CD4-positive, alpha-beta T cell treated with Interleukin-6 for 4 hours (primary cell): ENCODE results near the gene RCCD1.
"Not testable (repeated sequence)": the region's sequence is repeated elsewhere in the genome, so short reads cannot be mapped to it uniquely, and the experiment has no call there.

Experiments used
- DNase-seq: peaks from one replicate; pipeline ENCODE4 v3.0.0-alpha.2; 2020; ENCODE audit warnings: mixed read lengths

Gene RCCD1

GRCh38 chr15:90954712-90955623 lies at the start of gene RCCD1:
Gene RCCD1 (plus strand): TSS chr15:90954884. CDS start chr15:90956735, 1,851 bp downstream.
- peak; percentile 89 for DNase-seq

GRCh38 chr15:90905306-90906180 lies 49.1 kb upstream of the RCCD1 start:
- DNase-seq: no peak

- DNase-seq: no peak
Observed at GRCh38 chr15:90906181-90906849, 48.4 kb upstream of the RCCD1 start.

GRCh38 chr15:90907051-90907660 lies 47.5 kb upstream of the RCCD1 start:
- DNase-seq: no peak

- DNase-seq: no peak
Observed at GRCh38 chr15:90907838-90908507, 46.7 kb upstream of the RCCD1 start.

GRCh38 chr15:90909449-90909848 lies 45.2 kb upstream of the RCCD1 start:
- not testable (repeated sequence) for DNase-seq

- DNase-seq: no peak
Observed at GRCh38 chr15:90909976-90910375, 44.7 kb upstream of the RCCD1 start.

- DNase-seq: no peak
Observed at GRCh38 chr15:90910441-90911301, 44.0 kb upstream of the RCCD1 start.

GRCh38 chr15:90911302-90911623 lies 43.4 kb upstream of the RCCD1 start:
- DNase-seq: no peak

- no peak for DNase-seq
Observed at GRCh38 chr15:90911906-90912769, 42.5 kb upstream of the RCCD1 start.

- DNase-seq: no peak
Observed at GRCh38 chr15:90912770-90913075, 42.0 kb upstream of the RCCD1 start.

GRCh38 chr15:90913398-90913944 lies 41.2 kb upstream of the RCCD1 start:
- DNase-seq: no peak

- no peak for DNase-seq
Observed at GRCh38 chr15:90914305-90915080, 40.2 kb upstream of the RCCD1 start.

- DNase-seq: no peak
Observed at GRCh38 chr15:90915216-90915807, 39.4 kb upstream of the RCCD1 start.

GRCh38 chr15:90915808-90916440 lies 38.8 kb upstream of the RCCD1 start:
- no peak for DNase-seq

GRCh38 chr15:90916461-90916860 lies 38.2 kb upstream of the RCCD1 start:
- no peak for DNase-seq

- no peak for DNase-seq
Observed at GRCh38 chr15:90917569-90917968, 37.1 kb upstream of the RCCD1 start.
